GM13976 (cell line): ENCODE results near the gene AMTN.
A peak's percentile ranks its signal among the peaks of the same experiment; 100 is the strongest.
"Not testable (repeated sequence)": the region's sequence is repeated elsewhere in the genome, so short reads cannot be mapped to it uniquely, and the experiment has no call there.

Experiments used
- DNase-seq: peaks from one replicate; pipeline ENCODE4 v3.0.0; 2012; ENCODE audit warnings: low spot score
- in situ Hi-C: fragments of 300-500 bp; cut with MboI; formaldehyde crosslinking; loops from one replicate; pipeline ENCODE4 v1.12.0; 2022; ENCODE audit warnings: low sequenced_read_pairs, mixed read lengths, inconsistent platforms; ENCODE audit not compliant: unreplicated experiment
- TF ChIP-seq, protein P1 (sequence below): IDR thresholded peaks from 2 replicates; pipeline ENCODE4 v1.5.1; 2012; ENCODE audit warnings: borderline replicate concordance, mild to moderate bottlenecking; ENCODE audit not compliant: insufficient read depth; ENCODE audit errors: extremely low read depth, missing control alignments, control extremely low read depth

Gene AMTN

DNA sequence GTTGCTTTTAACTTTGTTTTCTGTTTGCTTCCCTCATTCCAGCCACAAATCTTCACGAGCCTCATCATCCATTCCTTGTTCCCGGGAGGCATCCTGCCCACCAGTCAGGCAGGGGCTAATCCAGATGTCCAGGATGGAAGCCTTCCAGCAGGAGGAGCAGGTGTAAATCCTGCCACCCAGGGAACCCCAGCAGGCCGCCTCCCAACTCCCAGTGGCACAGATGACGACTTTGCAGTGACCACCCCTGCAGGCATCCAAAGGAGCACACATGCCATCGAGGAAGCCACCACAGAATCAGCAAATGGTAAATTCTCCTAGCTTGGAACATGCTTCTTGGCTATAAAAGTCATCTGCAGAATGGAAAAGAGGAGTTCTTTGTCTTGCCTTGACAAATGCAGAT lies 12.6 kb downstream of the AMTN start:
- DNase-seq: no peak
- TF ChIP-seq, protein P1, sequence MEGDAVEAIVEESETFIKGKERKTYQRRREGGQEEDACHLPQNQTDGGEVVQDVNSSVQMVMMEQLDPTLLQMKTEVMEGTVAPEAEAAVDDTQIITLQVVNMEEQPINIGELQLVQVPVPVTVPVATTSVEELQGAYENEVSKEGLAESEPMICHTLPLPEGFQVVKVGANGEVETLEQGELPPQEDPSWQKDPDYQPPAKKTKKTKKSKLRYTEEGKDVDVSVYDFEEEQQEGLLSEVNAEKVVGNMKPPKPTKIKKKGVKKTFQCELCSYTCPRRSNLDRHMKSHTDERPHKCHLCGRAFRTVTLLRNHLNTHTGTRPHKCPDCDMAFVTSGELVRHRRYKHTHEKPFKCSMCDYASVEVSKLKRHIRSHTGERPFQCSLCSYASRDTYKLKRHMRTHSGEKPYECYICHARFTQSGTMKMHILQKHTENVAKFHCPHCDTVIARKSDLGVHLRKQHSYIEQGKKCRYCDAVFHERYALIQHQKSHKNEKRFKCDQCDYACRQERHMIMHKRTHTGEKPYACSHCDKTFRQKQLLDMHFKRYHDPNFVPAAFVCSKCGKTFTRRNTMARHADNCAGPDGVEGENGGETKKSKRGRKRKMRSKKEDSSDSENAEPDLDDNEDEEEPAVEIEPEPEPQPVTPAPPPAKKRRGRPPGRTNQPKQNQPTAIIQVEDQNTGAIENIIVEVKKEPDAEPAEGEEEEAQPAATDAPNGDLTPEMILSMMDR: no peak
- in situ Hi-C loops: no loop called here

DNA sequence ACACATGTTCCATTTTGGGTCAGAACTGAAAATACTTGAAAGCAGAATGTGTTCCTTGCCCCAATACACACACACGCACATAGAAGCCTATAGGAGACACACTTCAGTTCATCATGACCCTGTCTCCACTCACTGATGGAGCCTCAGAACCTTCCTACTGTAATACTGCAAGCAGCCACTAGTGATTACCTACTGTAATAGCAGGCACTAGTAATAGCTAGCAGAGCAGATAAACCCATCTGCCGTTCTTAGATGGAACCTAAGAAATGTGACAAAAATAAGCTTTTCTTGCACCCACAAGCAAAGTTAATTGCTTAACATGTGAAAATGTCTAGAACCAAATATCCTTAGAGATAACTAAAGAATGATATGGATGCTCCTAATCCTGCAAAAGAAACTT lies 13.6 kb downstream of the AMTN start:
- TF ChIP-seq, protein P1: no peak
- in situ Hi-C loops: no loop called here
- DNase-seq: no peak

DNA sequence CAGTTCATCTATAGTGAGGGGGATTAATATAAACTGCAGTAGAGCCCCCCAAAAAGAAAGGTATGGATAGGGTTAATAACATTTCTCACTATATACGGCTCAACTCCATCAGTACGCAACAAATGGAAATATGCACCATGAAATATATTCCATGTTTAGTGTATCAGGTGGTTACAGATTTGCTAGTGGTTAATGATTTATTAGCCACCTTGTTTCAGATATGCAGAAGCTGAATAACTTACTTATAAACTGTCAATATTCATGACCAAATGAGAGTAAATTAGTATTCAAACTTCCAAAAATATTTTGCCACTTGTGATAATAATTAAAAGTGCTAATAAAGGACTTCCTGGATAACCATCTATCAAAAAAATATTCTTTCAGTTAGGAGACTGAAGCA lies 14.8 kb downstream of the AMTN start:
- in situ Hi-C loops: no loop called here

DNA sequence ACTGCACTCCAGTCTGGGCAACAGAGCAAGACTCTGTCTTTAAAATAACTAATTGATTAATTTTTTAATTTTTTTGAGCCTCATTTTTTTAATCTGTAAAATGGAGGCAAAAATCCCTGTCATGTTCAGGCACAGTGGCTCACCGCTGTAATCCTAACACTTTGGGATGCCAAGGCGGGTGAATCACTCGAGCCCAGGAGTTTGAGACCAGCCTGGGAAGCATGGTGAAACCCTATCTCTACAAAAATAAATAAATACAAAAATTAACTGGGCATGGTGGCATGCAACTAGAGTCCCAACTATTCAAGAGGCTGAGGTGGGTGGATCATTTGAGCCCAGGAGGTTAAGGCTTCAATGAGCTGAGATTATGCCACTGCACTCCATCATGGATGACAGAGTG lies 15.4 kb downstream of the AMTN start:
- no peak for DNase-seq
- TF ChIP-seq, protein P1: no peak
- in situ Hi-C loops: no loop called here

More for the DNA sequence above, 14.8 kb downstream of the AMTN start:
- TF ChIP-seq, protein P1: no peak
- DNase-seq: no peak

DNA sequence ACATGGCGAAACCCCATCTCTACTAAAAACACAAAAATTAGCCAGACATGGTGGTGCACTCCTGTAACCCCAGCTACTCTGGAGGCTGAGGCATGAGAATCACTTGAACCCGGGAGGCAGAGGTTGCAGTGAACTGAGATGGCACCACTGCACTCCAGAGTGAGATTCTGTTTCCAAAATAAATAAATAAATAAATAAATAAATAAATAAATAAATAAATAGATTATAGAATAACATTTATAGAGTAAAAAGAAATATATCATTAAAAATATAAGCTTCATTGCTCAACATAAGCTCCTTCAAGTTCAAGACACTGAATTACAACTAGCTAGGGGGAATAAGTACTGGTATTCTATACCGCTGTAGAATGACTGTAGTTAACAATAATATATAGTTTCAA lies 16.5 kb downstream of the AMTN start:
- DNase-seq, in situ Hi-C loops: not testable (repeated sequence)

DNA sequence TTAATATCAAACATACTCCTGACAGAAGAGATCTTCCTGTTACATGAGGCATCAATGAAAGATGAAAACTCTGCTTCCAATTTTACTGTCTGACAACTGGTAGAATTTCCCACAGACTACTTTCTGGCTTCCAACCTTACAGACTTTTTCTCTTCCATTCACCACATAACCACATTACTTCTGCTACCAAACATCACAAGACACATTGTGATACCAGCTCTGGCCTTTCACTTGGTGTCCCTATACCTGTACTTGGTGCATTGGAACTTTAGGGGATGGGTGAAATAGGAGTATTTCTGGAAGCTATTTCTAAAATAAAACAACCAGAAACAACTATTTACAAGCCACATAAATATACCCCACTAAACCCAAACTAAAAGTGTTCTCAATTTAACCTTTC lies 20.5 kb downstream of the AMTN start:
- in situ Hi-C loops: no loop called here
- TF ChIP-seq, protein P1: no peak

DNA sequence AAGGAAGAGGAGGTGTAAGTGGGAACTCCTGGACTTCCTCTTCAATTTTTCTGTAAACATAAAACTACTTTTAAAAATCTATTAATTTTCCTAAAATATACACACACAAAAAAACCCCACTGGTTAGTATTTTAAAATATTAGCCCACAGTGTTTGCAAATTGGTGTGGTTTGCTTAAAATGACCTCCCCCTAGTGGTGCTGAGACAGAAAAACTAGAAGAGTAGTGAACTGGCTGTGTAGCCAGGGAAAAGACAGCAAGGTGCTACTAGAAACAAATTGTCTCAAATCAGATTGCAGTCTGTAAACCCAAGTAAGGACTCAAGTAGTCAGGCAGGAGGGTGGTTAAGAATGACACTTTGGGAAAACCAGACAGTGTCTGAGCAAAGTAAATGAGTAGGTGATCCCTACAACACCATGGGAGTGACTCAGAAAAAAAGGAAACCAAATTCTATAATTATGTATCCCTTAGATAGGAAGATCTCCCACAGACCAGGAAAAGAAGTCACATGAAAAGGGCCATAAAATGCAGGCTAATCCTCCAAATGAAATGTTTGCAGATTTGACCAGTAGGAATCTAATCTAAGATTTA lies 26.0 kb downstream of the AMTN start:
- in situ Hi-C loops: no loop called here
- DNase-seq: no peak
- TF ChIP-seq, protein P1: peak; percentile 49

More for the DNA sequence above, 20.5 kb downstream of the AMTN start:
- DNase-seq: no peak
